ENCODE results near the gene SLC9A9. TPM values are rescaled to one million over a fixed set of nuclear protein-coding genes. Genes with fewer than 3 reads are reported as not detected.

SLC9A9 gene
- total RNA-seq, 4 donors from 2014 or later = 12.8 to 63.8 (median 33.3) TPM

DNA sequence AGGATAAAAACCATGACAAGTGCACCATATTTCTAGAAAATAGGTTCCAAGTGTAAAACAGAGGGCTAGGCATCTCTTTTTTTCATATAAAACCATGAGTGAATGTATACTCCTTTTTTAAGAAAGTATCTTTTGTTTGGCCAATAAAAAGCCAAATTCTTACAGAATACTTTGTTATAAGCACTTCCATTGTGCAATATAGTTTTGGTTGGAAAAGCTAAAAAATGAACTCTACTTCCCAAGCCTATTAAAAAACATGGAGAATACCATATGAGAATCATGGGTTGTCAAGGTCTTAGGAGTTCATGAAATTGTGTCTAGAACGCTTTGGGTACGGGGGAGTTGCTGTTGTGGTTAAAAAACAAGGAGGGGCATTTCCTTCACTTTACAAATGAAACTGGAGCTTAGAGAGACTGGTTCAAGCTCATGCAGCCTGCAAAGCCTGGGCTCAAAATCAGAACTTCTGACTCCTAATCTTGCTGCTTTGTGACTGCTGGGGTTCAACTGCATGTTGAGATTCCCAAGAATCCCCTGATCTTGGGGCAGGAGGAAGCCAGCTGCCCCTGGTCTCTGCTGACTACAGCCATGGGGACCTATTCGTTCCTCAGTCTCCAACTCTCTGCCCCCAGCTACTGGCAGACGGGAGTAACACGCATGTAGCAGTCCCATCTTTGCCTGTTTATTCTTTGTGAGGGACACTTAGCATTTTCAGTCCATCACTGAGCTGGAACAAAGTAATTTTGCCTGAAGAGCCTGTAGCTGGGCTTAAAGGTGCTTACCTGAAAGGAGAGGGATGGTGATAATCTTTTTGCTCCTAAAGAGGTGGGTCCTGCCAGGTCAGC lies 499.6 kb downstream of the SLC9A9 start:
- intact Hi-C loops (cut with DNase I; ENCODE audit: low total_unique reads) = no loop called here
- H3K36me3 ChIP-seq = no peaks in the 10 kb centered on the region
- no peaks in the 10 kb centered on the region for H3K4me1 ChIP-seq
- H3K9me3 ChIP-seq = no peaks in the 10 kb centered on the region
- H3K27me3 ChIP-seq = no peaks in the 10 kb centered on the region
- no peak for DNase-seq
- H3K27ac ChIP-seq = no peak overlapping the region
- TF ChIP-seq, protein P1, sequence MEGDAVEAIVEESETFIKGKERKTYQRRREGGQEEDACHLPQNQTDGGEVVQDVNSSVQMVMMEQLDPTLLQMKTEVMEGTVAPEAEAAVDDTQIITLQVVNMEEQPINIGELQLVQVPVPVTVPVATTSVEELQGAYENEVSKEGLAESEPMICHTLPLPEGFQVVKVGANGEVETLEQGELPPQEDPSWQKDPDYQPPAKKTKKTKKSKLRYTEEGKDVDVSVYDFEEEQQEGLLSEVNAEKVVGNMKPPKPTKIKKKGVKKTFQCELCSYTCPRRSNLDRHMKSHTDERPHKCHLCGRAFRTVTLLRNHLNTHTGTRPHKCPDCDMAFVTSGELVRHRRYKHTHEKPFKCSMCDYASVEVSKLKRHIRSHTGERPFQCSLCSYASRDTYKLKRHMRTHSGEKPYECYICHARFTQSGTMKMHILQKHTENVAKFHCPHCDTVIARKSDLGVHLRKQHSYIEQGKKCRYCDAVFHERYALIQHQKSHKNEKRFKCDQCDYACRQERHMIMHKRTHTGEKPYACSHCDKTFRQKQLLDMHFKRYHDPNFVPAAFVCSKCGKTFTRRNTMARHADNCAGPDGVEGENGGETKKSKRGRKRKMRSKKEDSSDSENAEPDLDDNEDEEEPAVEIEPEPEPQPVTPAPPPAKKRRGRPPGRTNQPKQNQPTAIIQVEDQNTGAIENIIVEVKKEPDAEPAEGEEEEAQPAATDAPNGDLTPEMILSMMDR (IDR thresholded peaks at IDR 0.05) = no peak
- TF ChIP-seq POLR2A (IDR thresholded peaks at IDR 0.05) = no peak
- no peak overlapping the region for H3K4me3 ChIP-seq

DNA sequence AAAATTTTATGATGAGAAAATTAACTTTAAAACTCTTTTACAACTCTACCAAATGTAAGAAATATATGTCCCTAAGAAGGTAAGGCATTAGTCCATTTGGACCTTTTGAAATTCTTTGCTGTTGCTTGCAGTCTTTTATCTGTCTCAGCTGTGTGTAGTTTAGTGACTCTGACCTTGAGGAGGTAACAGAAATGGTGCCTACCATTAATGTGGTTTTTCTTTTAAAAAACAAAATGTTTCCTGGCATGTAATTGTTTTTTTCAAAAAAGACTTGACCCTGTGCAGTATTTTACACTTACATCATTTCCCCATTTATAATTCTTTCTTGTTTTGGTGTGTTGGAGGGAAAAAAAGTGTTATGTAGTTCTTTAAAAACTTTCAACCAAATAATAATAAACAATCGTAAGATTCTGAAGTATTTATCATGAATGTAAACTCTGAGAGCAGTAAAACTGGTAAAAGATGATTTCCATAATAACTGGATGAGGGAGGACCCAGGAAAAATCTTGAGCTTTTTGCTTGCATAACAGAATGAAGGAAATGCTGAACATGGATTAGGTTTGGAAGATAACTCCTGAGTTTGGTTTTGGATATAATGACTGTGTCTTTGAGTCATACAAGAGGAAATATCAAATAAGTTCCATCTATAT lies 503.6 kb downstream of the SLC9A9 start:
- no peak overlapping the region for H3K27ac ChIP-seq

DNA sequence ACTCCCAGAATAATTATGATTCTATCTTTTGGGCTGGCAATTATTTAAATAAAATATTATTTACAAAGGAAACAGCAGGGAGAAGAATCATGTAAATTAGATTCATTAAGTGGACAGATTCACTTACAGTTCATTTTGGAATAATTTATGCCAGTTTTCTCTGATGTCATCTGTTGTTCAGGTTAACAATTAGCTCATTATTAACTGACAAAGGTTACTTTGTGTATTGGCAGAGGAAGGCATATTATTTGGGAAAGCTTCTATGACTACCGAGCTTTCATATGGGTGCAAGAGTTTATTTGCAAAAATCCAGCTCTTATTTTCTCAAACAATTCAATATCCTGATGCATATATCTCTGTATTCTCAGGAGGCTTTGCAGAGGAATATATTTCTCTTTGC lies 504.3 kb downstream of the SLC9A9 start:
- DNase-seq = no peak
- no peaks in the 10 kb centered on the region for H3K4me1 ChIP-seq
- no peaks in the 10 kb centered on the region for H3K36me3 ChIP-seq
- H3K27ac ChIP-seq = no peak overlapping the region
- intact Hi-C loops (cut with DNase I; ENCODE audit: low total_unique reads) = no loop called here
- H3K4me3 ChIP-seq = no peak overlapping the region
- no peaks in the 10 kb centered on the region for H3K9me3 ChIP-seq
- H3K27me3 ChIP-seq = no peaks in the 10 kb centered on the region
- no peak for TF ChIP-seq POLR2A (IDR thresholded peaks at IDR 0.05)
- TF ChIP-seq, protein P1 (IDR thresholded peaks at IDR 0.05) = no peak

More for the DNA sequence above, 503.6 kb downstream of the SLC9A9 start:
- intact Hi-C loops (cut with DNase I; ENCODE audit: low total_unique reads) = no loop called here
- Histone ChIP-seq H3K4me1 (no peaks in the 10 kb centered on the region), H3K4me3 (no peak overlapping the region), H3K9me3 (no peaks in the 10 kb centered on the region), H3K36me3 (no peaks in the 10 kb centered on the region), H3K27me3 (no peaks in the 10 kb centered on the region)
- TF ChIP-seq, protein P1 (IDR thresholded peaks at IDR 0.05) = no peak
- TF ChIP-seq POLR2A (IDR thresholded peaks at IDR 0.05) = no peak
- no peak for DNase-seq

DNA sequence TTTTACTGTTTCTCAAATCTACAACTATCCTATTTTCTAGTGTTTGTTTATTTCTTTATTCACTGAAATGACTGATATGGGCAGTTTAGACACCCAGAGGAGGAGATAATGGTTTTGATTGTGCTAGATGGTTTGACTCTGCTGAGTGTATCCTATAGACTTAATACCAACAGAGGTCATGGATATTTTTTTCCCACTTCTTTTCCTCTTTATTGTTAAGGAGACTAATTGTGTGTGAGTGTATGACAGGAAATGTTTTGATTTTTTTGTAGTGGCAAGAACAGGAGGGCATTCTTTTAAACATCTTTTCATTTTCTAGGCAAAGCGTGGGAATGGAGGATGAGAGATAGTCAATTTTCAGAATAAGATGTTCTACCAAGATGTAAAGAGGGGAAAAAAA lies 505.2 kb downstream of the SLC9A9 start:
- Histone ChIP-seq H3K9me3 (no peaks in the 10 kb centered on the region), H3K27me3 (no peaks in the 10 kb centered on the region), H3K4me3 (no peak overlapping the region), H3K4me1 (no peaks in the 10 kb centered on the region), H3K36me3 (no peaks in the 10 kb centered on the region), H3K27ac (no peak overlapping the region)
- no peak for DNase-seq
- TF ChIP-seq, protein P1 (IDR thresholded peaks at IDR 0.05) = no peak
- no peak for TF ChIP-seq POLR2A (IDR thresholded peaks at IDR 0.05)
- intact Hi-C loops (cut with DNase I; ENCODE audit: low total_unique reads) = no loop called here

DNA sequence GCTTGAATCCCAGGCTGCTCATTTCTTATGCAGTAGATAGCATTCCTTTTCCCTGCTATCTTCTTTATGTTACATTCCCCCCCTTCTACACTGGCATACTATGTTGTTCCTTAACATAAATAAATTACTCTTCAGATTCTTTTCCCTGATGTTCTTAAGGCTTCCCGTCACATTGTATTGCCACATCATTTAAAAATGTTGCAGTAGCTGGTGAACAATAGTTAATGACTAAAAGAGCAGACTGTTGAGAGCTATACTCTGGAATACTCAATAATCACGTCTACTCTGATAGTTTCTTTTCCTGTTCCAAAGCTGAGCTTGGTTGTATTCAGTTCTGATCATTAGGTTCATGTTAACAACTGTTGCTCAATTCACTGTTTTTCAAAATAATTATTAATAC lies 508.8 kb downstream of the SLC9A9 start:
- Histone ChIP-seq H3K36me3 (no peaks in the 10 kb centered on the region), H3K27ac (no peak overlapping the region), H3K9me3 (no peaks in the 10 kb centered on the region), H3K4me1 (no peaks in the 10 kb centered on the region), H3K4me3 (no peak overlapping the region), H3K27me3 (no peaks in the 10 kb centered on the region)
- intact Hi-C loops (cut with DNase I; ENCODE audit: low total_unique reads) = no loop called here
- DNase-seq = no peak
- TF ChIP-seq, protein P1 (IDR thresholded peaks at IDR 0.05) = no peak
- no peak for TF ChIP-seq POLR2A (IDR thresholded peaks at IDR 0.05)

Data from uterus (tissue), 4 donors.